ENCODE measurements around the gene MDGA2.

The MDGA2 gene

DNA sequence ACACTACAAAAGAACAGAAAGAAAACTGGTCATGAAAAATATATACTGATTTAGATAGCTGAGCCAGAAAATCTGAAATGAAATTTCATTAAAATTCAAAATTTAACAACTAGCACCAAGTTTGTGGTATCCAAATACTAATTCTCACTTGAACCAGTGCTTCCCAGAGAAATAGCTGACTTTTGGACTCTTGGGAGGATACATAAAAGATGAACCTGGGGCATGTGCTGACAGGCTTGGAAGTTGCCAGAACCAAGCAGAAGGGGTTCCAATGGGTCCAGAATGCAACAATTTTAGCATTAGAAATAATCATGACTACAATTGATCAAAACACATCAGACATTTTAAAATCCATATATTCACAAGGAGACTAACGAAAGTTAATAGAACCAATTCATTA lies 175.0 kb downstream of the MDGA2 start:
- no peak for DNase-seq (ENCODE audit: low read depth, low spot score)
- Histone ChIP-seq H3K9ac (ENCODE audit: insufficient read length) (no peak overlapping the region), H3K4me3 (no peak overlapping the region), H3K36me3 (ENCODE audit: insufficient read depth, low read length) (no peaks in the 10 kb centered on the region), H3K9me3 (ENCODE audit: low read depth, low read length) (no peaks in the 10 kb centered on the region), H3K27ac (no peak overlapping the region)
- TF ChIP-seq POLR2AphosphoS5 (IDR thresholded peaks at IDR 0.05; ENCODE audit: borderline replicate concordance, low read depth, low read length) (no peak), FOXP2 (optimal IDR thresholded peaks at IDR 0.05; ENCODE audit: control extremely low read depth, extremely low read length, insufficient read depth) (no peak), EZH2 (IDR thresholded peaks at IDR 0.05) (no peak)

DNA sequence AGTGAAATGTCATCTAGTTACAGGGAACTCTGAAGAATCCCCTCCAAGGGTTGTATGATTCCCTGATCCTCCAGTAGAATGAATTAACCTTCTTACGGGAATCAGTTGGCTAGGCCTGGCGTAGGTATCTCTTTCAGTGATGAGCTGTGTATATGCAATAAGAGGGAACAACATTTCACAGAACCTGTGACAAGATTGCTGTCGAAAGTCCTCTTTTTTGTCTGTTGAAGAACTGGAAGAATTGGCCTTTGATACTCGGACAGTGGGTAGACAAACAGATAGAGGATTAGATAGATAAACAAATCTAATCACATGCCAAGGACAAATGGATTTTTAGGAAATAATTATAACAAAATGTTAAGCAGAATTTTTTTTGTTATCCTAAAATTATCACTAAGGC lies 184.6 kb downstream of the MDGA2 start:
- Histone ChIP-seq H3K9me3 (ENCODE audit: low read depth, low read length) (no peaks in the 10 kb centered on the region), H3K4me3 (no peak overlapping the region), H3K27ac (no peak overlapping the region), H3K9ac (ENCODE audit: insufficient read length) (no peak overlapping the region), H3K36me3 (ENCODE audit: insufficient read depth, low read length) (no peaks in the 10 kb centered on the region)
- TF ChIP-seq EZH2 (IDR thresholded peaks at IDR 0.05) (no peak), POLR2AphosphoS5 (IDR thresholded peaks at IDR 0.05; ENCODE audit: borderline replicate concordance, low read depth, low read length) (no peak), FOXP2 (optimal IDR thresholded peaks at IDR 0.05; ENCODE audit: control extremely low read depth, extremely low read length, insufficient read depth) (no peak)
- no peak for DNase-seq (ENCODE audit: low read depth, low spot score)

DNA sequence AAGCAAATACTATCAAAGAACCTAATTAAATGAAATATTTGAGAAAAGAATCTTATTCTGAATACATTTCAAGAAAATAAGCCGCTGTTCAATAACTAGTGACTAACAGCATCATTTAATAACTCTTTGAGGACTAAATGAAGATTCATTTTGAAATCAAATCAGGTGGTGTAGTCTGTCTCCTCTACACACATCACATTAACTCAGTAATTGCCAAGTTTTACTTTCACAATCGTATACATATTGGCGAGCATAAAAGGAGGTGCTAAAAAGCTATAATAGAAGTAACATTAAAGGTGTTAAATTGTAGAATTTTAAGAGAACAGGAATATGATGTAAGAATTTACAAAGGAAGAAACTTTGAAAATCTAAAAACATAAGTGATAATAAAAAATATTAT lies 185.1 kb downstream of the MDGA2 start:
- TF ChIP-seq EZH2 (IDR thresholded peaks at IDR 0.05): no peak
- no peak for TF ChIP-seq FOXP2 (optimal IDR thresholded peaks at IDR 0.05; ENCODE audit: control extremely low read depth, extremely low read length, insufficient read depth)
- TF ChIP-seq POLR2AphosphoS5 (IDR thresholded peaks at IDR 0.05; ENCODE audit: borderline replicate concordance, low read depth, low read length): no peak
- Histone ChIP-seq H3K27ac (no peak overlapping the region), H3K9ac (ENCODE audit: insufficient read length) (no peak overlapping the region), H3K36me3 (ENCODE audit: insufficient read depth, low read length) (no peaks in the 10 kb centered on the region), H3K4me3 (no peak overlapping the region), H3K9me3 (ENCODE audit: low read depth, low read length) (no peaks in the 10 kb centered on the region)
- no peak for DNase-seq (ENCODE audit: low read depth, low spot score)

DNA sequence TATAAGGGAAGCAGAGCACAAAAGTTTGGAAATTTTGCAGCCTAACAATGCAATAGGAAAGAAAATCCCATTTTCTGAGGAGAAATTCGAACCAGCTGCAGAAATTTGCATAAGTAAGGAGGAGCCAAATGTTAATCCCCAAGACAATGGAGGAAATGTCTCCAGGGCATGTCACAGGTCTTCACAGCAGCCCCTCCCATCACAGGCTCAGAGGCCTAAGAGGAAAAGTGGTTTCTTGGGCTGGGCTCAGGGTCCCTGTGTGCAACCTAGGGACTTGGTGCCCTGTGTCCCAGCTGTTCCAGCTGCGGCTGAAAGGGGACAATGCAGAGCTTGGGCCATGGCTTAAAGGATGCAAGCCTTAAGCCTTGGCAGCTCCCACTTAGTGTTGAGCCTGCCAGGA lies 190.0 kb downstream of the MDGA2 start:
- Histone ChIP-seq H3K36me3 (ENCODE audit: insufficient read depth, low read length) (no peaks in the 10 kb centered on the region), H3K27ac (no peak overlapping the region), H3K4me3 (no peak overlapping the region), H3K9ac (ENCODE audit: insufficient read length) (no peak overlapping the region), H3K9me3 (ENCODE audit: low read depth, low read length) (no peaks in the 10 kb centered on the region)
- TF ChIP-seq EZH2 (IDR thresholded peaks at IDR 0.05) (no peak), POLR2AphosphoS5 (IDR thresholded peaks at IDR 0.05; ENCODE audit: borderline replicate concordance, low read depth, low read length) (no peak), FOXP2 (optimal IDR thresholded peaks at IDR 0.05; ENCODE audit: control extremely low read depth, extremely low read length, insufficient read depth) (no peak)
- no peak for DNase-seq (ENCODE audit: low read depth, low spot score)

DNA sequence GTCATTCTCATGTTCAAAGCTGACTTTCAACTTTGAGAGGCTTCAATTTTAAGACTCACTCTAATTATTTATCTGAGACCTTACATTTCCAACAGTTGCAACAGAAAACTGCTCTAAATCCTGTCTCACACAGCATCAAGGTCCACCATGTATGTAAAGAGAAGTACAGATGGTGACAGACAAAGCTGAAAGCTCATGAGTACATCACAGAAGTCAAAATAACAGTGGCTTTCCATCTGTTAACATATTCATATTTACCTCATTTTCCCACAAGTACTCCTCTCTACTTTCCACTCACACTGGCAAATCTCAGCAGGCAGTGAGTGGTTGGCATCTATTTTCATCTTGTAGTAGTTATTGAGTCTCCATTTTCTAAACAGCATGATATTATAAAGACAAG lies 192.0 kb downstream of the MDGA2 start:
- Histone ChIP-seq H3K27ac (no peak overlapping the region), H3K4me3 (no peak overlapping the region), H3K36me3 (ENCODE audit: insufficient read depth, low read length) (no peaks in the 10 kb centered on the region), H3K9ac (ENCODE audit: insufficient read length) (no peak overlapping the region), H3K9me3 (ENCODE audit: low read depth, low read length) (no peaks in the 10 kb centered on the region)
- DNase-seq (ENCODE audit: low read depth, low spot score): no peak
- TF ChIP-seq POLR2AphosphoS5 (IDR thresholded peaks at IDR 0.05; ENCODE audit: borderline replicate concordance, low read depth, low read length): no peak
- no peak for TF ChIP-seq EZH2 (IDR thresholded peaks at IDR 0.05)

DNA sequence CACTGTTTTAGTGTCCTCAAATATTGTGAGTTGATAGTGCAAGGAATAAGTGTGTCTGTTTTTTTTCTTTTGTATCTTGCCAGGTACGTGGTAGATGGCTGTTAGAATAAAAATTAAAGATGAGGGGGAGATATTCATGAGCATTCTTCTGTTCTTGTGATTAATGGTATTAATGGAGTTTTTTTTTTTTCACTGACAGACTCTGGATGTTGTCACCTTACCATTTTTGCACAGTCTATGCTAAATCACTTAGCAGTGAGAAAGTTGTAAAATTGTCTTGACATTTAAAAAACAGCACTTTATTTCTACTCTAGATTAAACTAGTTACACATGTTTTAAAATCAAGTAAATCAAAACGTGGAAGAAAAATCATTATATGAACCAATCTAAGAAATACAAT lies 204.3 kb downstream of the MDGA2 start:
- no peak for DNase-seq (ENCODE audit: low read depth, low spot score)
- H3K27ac ChIP-seq: no peak overlapping the region
- no peaks in the 10 kb centered on the region for H3K9me3 ChIP-seq (ENCODE audit: low read depth, low read length)
- no peak overlapping the region for H3K9ac ChIP-seq (ENCODE audit: insufficient read length)
- no peaks in the 10 kb centered on the region for H3K36me3 ChIP-seq (ENCODE audit: insufficient read depth, low read length)
- no peak overlapping the region for H3K4me3 ChIP-seq
- no peak for TF ChIP-seq EZH2 (IDR thresholded peaks at IDR 0.05)
- no peak for TF ChIP-seq POLR2AphosphoS5 (IDR thresholded peaks at IDR 0.05; ENCODE audit: borderline replicate concordance, low read depth, low read length)
- no peak for TF ChIP-seq FOXP2 (optimal IDR thresholded peaks at IDR 0.05; ENCODE audit: control extremely low read depth, extremely low read length, insufficient read depth)

DNA sequence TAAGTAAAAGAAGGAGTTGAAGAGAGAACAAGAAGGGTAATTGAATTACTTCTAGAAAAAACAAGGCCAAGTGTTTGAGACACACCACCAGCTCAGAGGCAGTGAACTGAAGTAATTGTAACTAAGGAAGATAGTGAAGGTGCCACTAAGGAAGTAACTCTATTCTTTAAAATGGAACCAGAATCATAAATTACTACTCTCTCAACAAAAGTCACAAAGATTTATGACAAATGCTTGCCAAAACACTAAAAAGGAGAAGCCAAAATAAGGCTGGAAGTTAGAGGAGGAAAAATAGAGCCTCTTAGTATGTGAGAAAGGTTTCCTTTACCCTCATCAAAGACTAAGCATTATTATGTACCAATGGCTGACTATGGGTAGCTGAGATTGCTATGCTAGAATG lies 208.5 kb downstream of the MDGA2 start:
- TF ChIP-seq POLR2AphosphoS5 (IDR thresholded peaks at IDR 0.05; ENCODE audit: borderline replicate concordance, low read depth, low read length): no peak
- Histone ChIP-seq H3K9me3 (ENCODE audit: low read depth, low read length) (no peaks in the 10 kb centered on the region), H3K27ac (no peak overlapping the region), H3K4me3 (no peak overlapping the region), H3K36me3 (ENCODE audit: insufficient read depth, low read length) (no peaks in the 10 kb centered on the region), H3K9ac (ENCODE audit: insufficient read length) (no peak overlapping the region)
- DNase-seq (ENCODE audit: low read depth, low spot score): no peak

DNA sequence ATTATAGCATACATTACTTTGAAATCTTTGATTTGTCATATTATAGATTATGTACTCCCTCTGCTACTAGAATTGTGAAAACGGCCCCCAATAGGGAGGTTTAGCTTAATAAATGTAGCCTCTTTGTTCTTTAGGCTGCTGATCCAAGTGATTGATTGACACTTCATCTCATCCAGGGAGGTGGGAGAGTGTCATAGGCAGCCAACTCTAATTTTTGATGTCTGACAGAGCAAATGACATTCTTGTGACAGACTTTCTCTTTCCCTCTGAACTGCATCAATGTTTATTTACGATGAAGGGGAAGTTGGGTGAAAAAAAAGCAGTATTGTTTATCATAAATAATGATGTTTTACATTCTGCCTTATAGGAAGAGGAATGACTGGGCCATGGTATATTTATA lies 221.4 kb downstream of the MDGA2 start:
- H3K4me3 ChIP-seq: no peak overlapping the region
- TF ChIP-seq POLR2AphosphoS5 (IDR thresholded peaks at IDR 0.05; ENCODE audit: borderline replicate concordance, low read depth, low read length) (no peak), EZH2 (IDR thresholded peaks at IDR 0.05) (no peak), FOXP2 (optimal IDR thresholded peaks at IDR 0.05; ENCODE audit: control extremely low read depth, extremely low read length, insufficient read depth) (no peak)
- no peaks in the 10 kb centered on the region for H3K9me3 ChIP-seq (ENCODE audit: low read depth, low read length)
- H3K27ac ChIP-seq: no peak overlapping the region
- H3K9ac ChIP-seq (ENCODE audit: insufficient read length): no peak overlapping the region
- DNase-seq (ENCODE audit: low read depth, low spot score): no peak
- no peaks in the 10 kb centered on the region for H3K36me3 ChIP-seq (ENCODE audit: insufficient read depth, low read length)

DNA sequence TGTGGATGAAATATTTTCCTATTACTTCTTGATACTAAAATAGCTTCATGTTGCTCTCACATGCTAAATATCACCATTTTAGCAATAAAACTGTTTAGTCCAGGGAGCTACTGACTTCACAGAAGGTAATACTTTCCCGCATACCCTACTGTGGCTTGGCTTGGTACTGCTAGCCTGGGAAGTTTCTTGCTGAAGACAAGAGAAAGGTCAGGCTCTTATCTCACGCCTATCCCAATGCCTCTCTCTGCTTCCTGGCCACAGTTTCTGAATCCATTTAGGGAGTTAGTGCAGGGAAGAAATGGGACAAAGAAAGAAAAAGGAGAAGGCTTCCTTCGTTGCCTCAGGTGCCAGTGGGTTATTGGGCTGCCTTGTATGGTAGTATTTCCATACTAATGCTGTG lies 228.3 kb downstream of the MDGA2 start:
- H3K9ac ChIP-seq (ENCODE audit: insufficient read length): no peak overlapping the region
- no peak overlapping the region for H3K4me3 ChIP-seq
- no peak overlapping the region for H3K27ac ChIP-seq
- no peaks in the 10 kb centered on the region for H3K9me3 ChIP-seq (ENCODE audit: low read depth, low read length)
- no peak for DNase-seq (ENCODE audit: low read depth, low spot score)
- TF ChIP-seq POLR2AphosphoS5 (IDR thresholded peaks at IDR 0.05; ENCODE audit: borderline replicate concordance, low read depth, low read length): no peak
- TF ChIP-seq EZH2 (IDR thresholded peaks at IDR 0.05): no peak
- TF ChIP-seq FOXP2 (optimal IDR thresholded peaks at IDR 0.05; ENCODE audit: control extremely low read depth, extremely low read length, insufficient read depth): no peak
- H3K36me3 ChIP-seq (ENCODE audit: insufficient read depth, low read length): no peaks in the 10 kb centered on the region
